Stimulated activated CD8-positive, alpha-beta memory T cell treated with anti-CD3 and anti-CD28 coated beads, Interleukin-2, amount 100 ng/mL, for 48 hours (primary cell): ENCODE measurements around the gene SREBF1.

Source experiments
- DNase-seq, 2 donors: peaks; one replicate each; pipeline ENCODE4 v3.0.0-alpha.2; 2020; ENCODE audit warnings: low read depth in 2 of 2

SREBF1 gene

DNA sequence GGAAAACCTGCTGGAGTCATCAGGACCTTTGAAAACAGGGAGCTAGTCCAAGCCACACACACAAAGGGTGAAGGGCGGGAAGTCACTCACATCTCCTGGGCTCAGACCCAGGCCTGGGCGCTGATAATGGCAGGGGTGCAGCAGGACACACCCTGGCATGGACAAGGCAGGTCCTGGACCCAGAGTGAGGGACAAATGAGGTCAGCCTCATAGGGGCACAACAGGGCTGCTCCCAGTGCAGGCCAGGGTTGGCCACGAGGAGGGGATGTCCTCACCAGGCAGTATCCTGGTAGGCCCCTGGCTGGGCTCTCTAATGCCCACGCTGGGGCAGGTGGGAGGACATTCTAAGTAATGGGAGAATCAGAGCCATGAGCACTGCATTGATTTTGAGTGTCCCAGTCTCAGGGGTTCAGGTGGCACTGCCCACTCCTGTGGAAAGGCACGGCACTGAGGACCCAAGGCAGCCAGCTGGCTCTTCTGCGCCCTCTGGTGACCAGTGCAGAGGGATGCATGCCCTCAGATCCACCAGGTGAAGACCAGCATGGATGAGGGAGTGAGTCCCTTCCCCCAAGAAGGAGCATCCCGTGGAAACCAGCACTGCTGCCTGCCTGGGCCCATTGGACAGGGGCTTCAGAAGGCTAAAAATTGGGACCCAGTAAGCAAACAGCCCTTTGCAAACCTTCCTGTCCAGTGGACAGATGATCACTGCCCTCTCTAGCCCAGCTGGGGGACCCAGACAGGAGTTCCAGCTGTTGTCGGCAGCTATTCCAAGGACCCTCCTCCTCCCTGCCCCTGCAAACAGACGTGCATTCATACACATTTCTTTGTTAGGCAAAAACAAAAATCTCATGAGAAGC is 23.4 kb upstream of the SREBF1 start:
- peak in 1 of 2 donors; percentile 45 for DNase-seq

DNA sequence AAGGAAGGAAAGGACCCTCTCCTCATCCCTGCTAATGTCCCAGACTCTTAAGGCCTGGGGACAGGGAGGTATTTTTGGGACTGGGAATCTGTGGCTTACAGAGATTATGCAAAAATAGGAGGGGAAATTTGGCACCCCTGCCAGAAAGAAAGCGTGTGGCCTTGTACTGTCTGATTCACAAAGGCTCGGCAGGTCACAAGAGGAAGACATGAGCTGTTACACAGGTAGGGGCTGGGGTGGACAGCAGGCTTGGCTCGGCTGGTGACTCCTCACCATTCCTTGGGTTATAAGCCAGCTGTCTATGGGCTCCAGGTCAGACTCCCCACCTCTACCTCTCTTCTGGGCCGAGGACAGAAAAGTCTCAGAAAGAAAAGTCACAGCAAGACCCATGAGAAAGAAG is 20.7 kb upstream of the SREBF1 start:
- DNase-seq: no peak

DNA sequence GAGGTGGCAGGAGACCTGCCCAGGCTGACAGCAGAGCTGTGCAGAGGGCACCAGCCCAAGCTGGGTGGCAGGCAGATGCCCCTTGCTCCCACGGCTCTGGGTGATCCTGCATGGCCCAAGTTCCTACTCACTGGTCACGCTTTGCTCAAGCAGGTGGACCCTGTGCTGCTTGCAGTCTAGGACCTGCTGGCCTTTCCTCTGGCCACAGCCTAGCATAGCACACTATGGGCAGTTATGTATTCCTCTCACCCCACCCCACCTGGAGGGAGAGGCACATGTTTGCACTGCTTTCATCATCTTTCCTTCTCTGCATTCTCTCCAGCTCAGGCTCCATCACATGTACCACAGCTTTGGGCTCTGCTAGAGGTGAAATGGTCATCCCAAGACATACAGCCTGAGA is 19.6 kb upstream of the SREBF1 start:
- no peak for DNase-seq

DNA sequence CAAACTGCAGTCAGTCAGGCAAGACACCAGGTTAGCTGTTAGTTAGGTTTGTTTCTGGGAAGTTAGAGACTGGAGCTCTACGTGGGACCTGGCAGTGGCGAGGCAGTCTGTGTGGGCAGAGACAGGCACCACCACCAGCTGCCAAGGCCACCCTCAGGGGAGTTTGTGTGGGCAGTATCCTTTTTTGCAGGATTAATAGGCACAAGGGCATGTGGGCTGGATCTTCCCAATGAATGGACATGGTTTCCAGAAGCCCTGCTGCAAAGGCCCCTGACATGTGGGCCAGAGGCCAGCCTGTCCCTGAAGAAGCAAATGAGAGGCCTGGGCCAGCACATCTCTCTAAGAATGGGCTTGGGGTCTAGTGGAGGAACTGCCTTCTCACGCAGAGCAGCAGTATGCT is 19.2 kb upstream of the SREBF1 start:
- DNase-seq: no peak

DNA sequence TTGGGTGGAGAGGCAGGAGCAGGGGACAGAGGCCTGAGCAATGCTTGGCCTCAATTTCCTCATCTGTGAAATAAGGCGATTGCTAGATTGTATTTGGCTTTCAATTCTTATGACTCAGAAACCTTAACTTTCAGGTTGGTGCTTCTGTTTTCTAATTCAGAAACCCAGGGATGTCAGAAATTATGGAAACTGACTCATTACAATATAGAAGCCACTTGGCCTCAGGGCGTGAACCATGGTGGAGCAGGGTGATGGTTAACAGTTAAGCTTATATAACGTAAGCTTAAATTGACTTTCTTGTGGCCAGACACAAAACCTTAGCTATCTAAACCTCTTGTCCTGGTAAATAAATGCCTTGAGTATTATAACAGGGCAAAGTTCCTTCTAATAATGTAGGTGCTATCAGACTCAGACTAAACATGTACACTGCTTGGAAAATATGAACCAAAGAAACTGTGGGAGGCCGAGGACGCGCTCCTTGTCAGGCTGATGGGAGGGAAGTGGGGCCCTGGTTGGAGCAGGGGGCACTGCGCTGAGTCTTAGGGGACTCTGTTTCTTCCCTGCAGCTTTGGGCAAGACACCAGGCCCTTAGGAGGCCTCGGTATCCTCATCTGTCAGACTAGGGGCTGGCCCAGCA is 17.1 kb upstream of the SREBF1 start:
- DNase-seq: no peak

DNA sequence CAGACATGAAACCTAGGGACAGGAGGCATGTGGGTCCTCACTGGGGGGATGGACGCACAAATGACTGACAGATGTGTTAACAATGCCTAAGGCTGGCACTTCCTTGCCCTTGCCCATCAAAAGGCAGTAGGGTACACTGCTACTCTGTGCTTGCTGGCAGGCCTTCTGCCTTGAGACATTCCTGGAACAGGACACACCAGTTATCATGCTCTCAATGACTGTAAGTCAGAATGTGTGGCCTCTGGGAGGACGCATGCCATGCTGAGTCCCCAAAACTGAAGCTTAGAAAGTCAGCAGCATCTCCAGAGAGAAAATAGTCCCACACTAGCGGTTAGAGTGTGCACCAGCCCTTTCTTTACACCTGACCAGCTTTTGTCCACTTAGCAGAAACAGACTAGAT is 16.1 kb upstream of the SREBF1 start:
- DNase-seq: no peak

DNA sequence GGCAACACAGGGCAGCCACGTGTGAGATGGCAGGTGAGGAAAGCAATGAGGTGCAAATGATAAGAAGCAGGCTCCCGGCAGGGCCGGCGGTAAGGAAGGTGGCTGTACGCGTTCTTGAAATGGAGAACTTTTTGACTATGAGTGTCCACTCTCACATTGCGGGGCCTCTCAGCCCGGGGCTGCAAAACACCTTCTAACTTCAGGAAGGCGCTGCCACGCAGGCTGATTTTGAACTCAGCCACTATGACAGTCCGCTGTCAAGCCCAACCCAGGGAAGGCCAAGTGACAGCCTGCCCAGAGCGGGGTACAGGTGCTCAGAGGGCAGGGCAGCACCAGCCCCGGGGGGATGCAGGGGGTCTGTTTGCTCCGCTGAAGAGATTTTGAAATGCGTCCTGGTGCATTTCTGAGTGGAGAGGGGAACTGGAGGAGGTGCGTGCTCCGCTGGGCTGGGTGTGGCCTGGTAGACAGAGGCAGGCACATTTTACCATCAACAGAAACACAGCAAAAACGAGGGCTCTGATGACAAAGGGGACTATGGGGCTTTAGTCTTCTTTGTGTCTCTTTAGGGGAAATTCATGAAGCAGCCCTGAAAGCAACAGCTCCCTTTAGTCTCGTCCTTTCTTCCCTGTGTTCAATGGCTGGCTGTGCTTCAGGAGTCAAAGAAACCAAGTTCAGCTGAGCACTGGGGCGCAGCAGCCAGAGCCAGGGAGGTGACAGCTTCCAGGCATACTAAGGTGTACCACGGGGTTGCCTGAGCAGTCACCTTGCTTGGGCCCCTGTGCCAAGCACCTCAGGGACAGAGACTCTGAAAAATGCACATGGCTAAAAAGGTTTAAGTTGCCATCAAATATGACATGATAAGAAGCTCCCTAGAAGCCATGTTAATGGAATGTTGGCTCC is 14.6 kb upstream of the SREBF1 start:
- DNase-seq: no peak

DNA sequence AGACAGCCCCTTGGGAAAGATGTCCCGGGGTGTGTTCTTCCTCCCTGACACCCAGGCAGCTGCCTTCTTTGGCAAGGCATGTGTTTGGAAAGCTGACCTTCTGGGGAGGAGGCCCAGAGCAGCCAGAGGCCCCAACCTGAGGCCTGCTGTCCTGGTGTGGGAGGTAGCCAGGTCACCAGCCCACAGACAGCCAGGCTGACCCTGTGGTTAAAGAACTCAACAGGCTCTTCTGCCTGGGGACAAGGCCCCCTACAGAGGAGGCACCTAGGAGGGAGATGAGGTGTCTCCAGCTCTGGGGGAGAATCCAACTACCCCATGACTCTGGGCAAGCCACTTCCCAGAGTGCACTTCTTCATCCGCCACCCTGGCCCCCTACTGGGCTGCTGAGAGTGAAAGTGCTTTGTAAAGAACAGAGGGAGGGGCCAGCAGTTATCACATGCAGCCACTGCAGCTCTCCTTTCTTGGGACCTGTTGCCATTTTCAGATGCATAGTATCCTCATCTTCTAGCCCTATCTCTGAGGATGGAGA is 13.1 kb upstream of the SREBF1 start:
- DNase-seq: peak in 1 of 2 donors; percentile 68

DNA sequence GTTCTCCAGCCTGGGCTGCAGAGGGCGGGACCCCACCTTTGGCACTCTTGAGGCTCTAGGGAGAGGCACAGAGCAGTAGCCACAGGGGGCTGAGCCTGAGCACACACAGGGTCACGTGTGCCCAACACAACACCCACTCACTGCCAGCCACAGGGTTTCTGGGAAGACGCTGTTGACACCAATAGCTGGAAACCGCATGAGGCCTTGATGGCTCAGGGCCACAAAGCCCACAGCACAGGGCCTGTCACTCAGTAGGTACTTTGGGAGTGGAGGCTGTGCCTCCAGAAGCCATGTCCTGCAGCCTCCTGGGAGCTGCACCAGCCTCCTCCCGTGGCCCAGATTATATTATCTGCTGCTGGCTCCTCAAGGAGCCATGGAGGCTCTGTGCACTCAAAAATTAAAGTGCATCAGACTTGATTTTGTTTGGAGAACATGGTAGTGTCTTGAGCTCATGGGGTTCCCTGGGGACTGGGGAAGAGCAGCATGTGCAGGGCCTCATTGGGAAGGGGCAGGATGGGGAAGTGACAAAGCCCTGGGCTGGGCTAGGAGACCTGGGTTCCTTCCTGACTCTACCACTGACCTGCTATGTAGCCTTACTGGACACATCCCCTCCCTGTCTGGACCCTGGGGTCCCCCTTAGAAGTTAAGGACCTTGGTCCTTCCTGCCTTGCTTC is 12.5 kb upstream of the SREBF1 start:
- peak; percentile 83 to 90 for DNase-seq

DNA sequence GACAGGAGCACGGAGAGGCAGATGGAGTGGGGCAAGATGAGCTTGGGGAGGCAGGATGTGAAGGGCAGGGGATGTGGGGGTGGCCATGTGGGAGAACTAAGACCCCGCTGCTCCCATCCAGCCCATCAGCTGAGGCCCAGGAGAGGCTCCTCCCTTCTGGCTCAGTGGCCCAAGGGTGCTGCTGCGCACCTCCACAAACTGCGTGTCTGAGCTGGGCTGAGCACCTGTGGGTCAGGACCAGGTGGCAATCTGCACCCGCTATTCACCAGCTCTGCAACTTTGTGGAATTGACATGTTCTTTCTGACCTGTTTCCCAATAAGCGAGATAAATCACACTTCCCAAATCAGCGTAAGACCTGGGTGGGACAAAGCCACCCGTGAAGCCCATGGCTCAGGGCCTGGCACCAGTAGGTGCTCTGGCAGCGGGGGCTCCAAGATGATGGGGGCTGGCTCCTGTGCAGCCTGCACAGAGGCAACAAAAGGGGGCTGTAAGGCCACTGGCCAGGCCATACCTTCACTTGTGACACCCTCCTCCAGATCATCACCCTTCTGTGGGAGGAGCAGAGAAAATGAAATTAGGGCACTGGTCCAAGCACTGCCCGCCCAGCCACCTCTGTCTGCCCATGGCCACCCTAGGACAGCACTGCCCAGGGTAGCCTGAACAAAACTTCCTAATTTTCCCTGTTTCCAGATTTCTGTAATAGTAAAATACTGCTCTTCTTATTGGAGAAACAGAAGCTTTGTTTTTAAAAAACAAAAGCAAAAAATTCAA is 11.7 kb upstream of the SREBF1 start:
- no peak for DNase-seq

DNA sequence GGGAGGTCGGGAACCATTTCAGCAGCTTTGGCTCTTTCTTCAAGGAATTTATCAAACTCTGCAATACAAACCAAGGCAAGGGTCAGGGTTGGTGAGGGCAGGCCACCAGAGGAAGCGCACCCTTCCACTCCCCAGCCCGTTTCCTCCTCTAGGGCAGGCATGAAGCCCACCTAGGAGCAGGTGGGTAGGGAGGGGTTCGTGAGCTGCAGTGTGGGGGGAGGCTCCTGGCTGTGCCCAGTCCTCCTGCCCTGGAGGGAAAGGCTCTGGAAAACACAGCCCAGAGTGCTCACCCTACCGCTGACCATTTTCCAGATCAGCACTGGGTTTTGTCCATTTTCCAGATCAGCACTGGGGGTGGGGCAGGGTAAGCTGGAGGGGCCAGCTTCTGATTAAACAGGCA is 10.9 kb upstream of the SREBF1 start:
- no peak for DNase-seq

DNA sequence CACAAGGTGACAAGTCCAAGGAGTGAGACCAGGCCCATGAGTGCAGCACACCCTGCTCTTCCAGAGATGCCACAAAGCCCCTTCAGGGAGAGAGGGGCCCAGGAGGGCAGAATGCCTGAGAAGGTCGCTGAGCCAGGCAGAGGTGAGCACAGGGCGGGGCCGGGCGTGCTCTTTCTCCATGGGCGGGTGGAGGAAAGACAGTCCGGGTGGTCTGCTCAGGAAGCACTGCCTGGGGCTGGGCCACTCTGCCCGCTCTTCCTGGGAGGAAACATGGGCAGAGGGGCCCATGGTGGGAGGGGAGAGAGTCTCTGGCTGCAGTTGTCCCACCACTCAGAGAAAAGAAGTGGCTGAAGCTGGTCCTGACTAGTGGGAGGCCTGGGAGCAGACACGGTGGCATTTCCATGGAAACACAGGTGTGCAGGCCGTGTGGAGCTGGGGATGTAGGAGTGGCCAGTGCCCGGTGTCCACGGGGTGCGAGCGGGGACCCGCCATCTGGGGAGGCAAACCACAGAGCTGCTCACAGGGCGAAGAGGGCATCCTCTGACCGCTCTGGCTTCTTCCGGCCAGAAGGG is 10.4 kb upstream of the SREBF1 start:
- no peak for DNase-seq

DNA sequence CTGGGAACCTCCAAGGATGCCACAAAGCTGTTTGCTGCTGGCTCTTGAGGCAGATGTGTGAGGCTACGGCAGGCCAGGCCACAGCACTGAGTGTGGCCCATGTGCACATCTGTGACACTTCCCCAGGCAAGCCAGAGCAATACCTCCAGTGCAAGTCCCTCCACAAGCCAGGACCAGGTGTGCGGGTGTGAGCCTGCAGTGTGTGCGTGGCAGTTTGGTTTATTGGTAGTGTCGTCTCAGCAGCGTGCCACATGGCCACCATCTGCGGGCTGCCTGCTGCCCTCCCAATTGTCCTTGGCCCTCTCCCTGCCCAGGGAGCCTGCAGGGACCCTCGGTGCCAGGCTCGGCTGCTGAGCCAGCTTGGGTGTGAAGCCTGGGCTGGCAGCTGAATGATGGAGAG is 9.9 kb upstream of the SREBF1 start:
- no peak for DNase-seq

DNA sequence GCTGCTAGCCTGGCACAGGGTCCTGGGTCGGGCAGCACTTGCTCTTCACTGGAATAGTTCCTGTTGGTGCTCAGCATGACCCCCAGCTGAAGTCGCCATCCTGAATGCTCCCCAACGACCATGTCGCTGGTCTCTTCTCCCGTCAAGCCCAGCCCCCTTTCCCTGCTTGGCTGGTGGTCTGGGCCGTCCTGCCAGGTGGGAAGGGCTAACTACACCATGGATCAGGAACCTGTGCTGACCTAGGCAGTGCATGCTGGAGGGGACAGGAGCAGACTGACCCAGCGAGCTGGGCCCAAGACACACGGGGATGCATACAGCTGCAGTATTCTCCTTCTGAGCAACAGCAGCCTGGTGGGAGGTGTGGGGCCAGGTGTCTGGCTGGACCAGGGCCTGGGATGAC is 9.2 kb upstream of the SREBF1 start:
- DNase-seq: no peak

DNA sequence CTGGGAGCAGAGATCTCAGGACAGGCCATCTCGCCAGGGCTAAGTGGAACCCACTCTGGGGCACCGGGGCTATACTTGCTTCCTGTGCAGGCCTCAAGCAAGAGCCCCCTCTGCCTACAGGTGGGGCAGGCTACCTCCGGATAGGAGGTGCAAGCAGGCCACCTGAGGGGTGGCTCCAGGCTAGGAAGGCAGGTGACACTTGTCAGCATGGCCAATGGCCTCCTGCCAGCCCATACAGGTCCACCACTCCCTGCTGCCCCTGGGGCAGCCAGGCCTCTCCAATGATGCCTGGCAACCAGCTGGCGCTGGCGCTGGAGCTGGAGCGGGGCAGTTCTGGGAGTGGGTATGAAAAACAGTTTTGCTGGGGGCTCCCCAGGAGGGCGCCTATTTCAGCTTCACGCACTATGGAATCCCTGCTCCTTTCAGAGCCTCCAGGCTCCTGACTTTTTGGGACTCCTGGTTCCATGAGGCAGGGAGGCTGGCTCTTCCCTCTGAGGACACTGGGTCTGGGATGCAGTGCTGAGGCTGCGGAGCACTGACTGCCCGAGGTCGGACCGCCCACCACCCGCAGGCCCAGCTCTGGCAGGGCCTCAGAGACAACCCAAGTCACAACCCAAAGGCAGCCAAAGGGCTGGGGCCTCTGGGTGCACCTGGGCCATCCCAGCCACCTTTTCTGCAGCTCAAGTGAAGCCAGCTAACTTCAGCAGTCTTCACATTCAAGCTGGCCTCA is 8.4 kb upstream of the SREBF1 start:
- DNase-seq: no peak

DNA sequence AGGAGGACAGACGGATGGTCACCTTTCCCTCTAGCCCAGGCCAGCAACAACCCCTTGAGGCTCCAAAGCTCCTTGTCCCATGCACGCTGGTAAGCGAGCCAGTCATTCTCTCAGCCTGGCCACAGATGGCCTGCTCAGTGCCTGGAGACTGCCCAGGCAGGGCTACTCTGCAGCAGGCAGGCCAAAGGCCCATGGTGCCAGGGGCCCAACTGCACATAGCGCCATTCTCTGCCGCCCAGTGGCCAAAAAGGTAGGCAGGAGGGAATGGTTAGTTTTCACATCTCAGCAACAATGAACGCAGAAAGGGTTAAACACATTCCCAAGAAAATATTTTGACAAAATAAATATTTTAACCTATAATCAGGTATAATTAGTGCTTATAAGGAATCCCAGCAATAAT is 7.7 kb upstream of the SREBF1 start:
- no peak for DNase-seq

DNA sequence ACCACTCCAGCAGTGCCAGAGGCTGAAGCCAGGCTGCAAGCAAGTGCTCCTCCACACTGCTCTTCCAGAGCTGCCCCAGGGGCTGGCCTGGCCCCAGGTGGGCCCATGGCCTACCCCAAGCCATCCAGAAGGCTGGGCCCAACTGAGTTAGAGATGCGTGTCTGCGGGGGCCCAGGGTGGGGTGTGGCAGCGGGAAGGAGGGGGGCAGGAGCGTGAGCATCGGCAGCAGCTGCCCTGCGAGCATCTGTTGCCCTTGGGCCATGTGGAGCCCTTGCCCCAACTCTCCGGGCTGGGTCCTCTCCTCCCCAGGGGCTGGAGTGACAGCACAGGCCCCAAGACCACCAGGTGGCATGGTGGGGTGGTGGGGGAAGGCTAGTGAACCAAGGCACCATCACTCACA is 7.3 kb upstream of the SREBF1 start:
- DNase-seq: no peak

DNA sequence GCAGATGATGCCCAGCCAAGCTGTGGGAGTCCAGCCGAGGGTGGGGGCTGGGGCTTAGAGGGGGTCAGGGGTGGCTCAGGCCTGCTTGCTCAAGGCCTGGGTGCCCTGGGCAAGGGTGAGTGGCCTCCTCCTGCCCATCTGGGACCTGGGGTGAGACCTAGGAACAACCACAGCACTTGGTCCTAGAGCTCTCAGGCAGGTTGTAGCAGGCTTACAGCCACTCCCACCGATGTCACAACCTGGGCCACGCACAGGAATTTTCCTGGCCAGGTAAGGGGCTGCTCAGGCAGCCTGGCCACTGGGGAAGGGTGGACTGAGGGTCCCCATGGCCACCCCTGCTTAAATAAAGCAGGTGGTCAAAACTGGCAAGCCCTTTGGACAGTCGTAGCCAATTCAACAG is 6.3 kb upstream of the SREBF1 start:
- no peak for DNase-seq

DNA sequence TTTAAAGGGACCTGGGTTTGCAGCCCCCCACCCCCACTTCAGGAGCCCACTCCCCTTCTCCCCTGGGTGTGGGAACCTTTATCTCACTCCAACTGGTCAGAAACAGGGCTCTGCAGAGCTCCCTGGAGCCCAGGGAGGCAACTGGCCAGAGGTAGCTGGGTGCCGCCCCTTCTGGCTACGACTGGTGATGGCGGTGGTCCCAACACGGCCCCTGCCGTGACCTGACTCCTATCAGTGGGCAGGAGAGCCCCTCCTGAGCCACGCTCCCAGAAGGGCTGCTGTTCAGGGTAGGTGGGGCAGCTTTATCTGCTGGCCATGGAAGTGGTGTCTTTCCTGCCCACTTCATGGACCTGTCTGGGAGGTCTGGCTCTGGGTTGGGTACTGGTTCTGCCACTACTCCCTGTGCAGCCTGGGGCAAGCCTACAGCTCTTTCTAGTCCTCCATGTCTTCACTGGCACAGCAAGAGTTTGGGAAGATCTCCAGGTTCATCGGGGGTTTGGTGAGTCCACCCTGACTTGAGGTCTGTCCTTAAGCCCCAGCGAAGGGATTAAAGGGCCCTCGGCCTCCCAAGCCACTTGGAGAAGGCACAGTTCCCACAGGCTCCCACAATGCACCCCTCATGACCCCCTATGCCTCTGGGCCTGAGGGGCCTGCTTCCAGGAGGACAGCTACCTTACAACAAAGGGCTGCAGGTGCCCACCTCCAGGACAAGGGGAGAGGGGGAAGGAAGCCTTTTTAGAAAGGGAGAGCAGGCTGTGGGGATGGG is 5.5 kb upstream of the SREBF1 start:
- no peak for DNase-seq
